ENCODE results near the gene JOSD1. TPM values are rescaled to one million over a fixed set of nuclear protein-coding genes. Genes with fewer than 3 reads are reported as not detected.

Gene JOSD1
- total and polyA plus RNA-seq, 2 of the 4 experiments (the other 2 are of a cell fraction): 30.2 to 35.8 TPM

GRCh38 chr22:38735126-38735464 lies 34.4 kb upstream of the JOSD1 start:
- intact Hi-C loops (cut with micrococcal nuclease): no loop called here
- DNase-seq (no peak), ATAC-seq (ENCODE audit: low read depth) (no peak)
- no peak overlapping the region for H3K18ac ChIP-seq (ENCODE audit: low read depth, low read length)
- ChIA-PET CTCF (interaction anchor here (2.4 kb wide), 1 partner anchor 10 kb away, joined by 11 read pairs; no protein-coding TSS in a partner anchor), POLR2A (ENCODE audit: unreplicated experiment) (no interaction called here)
- no peak overlapping the region for H2BK20ac ChIP-seq (ENCODE audit: low read depth, low read length)
- no peak overlapping the region for H3K4ac ChIP-seq (ENCODE audit: low read depth, low read length)
- no peak overlapping the region for H2AK5ac ChIP-seq (ENCODE audit: low read depth, low read length)
- H3K36me3 ChIP-seq (ENCODE audit: control insufficient read depth, insufficient read depth, low read length): peaks cover 78% of the 10 kb centered on the region
- no peak overlapping the region for H3K14ac ChIP-seq (replicated peaks; ENCODE audit: low read depth, low read length)
- H3K9me3 ChIP-seq (ENCODE audit: control insufficient read depth, insufficient read depth, low read length): no peaks in the 10 kb centered on the region
- no peaks in the 10 kb centered on the region for H3K9me1 ChIP-seq (ENCODE audit: insufficient read depth, low read length)
- H3K23ac ChIP-seq (ENCODE audit: low read depth, low read length): no peak overlapping the region
- no peak overlapping the region for H2AFZ ChIP-seq (replicated peaks; ENCODE audit: low read length, poor library complexity)
- H4K8ac ChIP-seq (ENCODE audit: low read depth in 2 of 2, low read length in 2 of 2): no peak overlapping the region
- no peak overlapping the region for H4K5ac ChIP-seq (ENCODE audit: low read depth, low read length)
- no TSS peak for BruUV-seq (replicated peaks)
- H3K4me2 ChIP-seq (ENCODE audit: low read depth, low read length): no peak overlapping the region
- H3K9ac ChIP-seq (ENCODE audit: low read depth, low read length): no peak overlapping the region
- no peaks in the 10 kb centered on the region for H3K27me3 ChIP-seq (ENCODE audit: control insufficient read depth, insufficient read depth, low read length)
- peaks cover 18% of the 10 kb centered on the region for H4K20me1 ChIP-seq (ENCODE audit: insufficient read depth, low read length)
- H4K91ac ChIP-seq (ENCODE audit: insufficient read depth, low read depth, low read length): no peak overlapping the region
- no peak overlapping the region for H2BK120ac ChIP-seq (ENCODE audit: low read depth, low read length)
- in situ Hi-C loops (cut with MboI; ENCODE audit: low sequenced_read_pairs): no loop called here
- peaks cover 0 to 24% of the 10 kb centered on the region in 2 experiments; a peak in 2 of 4 replicates for H3K79me1 ChIP-seq (ENCODE audit: low read depth in 1 of 2, low read length in 2 of 2)
- H3K4me3 ChIP-seq (ENCODE audit: insufficient read depth, low read depth, low read length): no peak overlapping the region
- TF ChIP-seq POLR2A (IDR thresholded peaks at IDR 0.05; ENCODE audit: low read depth, low read length) (no peak), RFX5 (IDR thresholded peaks at IDR 0.05; ENCODE audit: low read depth, low read length) (no peak), SMC3 (IDR thresholded peaks at IDR 0.05; ENCODE audit: low read depth, low read length) (no peak), RAD21 (IDR thresholded peaks at IDR 0.05; ENCODE audit: low read length) (no peak), FOS (IDR thresholded peaks at IDR 0.05; ENCODE audit: low read depth, low read length) (no peak), RCOR1 (IDR thresholded peaks at IDR 0.05; ENCODE audit: insufficient replicate concordance, low read length) (no peak), ELK1 (IDR thresholded peaks at IDR 0.05; ENCODE audit: borderline replicate concordance, low read depth, low read length) (no peak), CTCF (conservative IDR thresholded peaks at IDR 0.05; ENCODE audit: low read depth, low read length) (no peak)
- H2BK5ac ChIP-seq (ENCODE audit: low read depth, low read length, poor library complexity, severe bottlenecking): no peak overlapping the region
- peaks cover 5% of the 10 kb centered on the region for H3K4me1 ChIP-seq (ENCODE audit: control insufficient read depth, insufficient read depth, low read length)
- dilution Hi-C loops (cut with HindIII; ENCODE audit: low sequenced_read_pairs, unreplicated experiment): no loop called here
- no peak overlapping the region for H2AK9ac ChIP-seq (replicated peaks; ENCODE audit: low read depth, low read length, poor library complexity)
- no peak overlapping the region for H3K27ac ChIP-seq (ENCODE audit: insufficient read depth, low read length)
- H2BK15ac ChIP-seq (ENCODE audit: low read depth, low read length): no peak overlapping the region
- no peak overlapping the region for H3K56ac ChIP-seq (ENCODE audit: extremely low read depth, insufficient read depth, low read length)
- no CpG with 5 or more reads among the region's 7 CpGs for WGBS, 2 experiments (ENCODE audit: extremely low coverage in 2 of 2, insufficient read length in 1 of 2)

All from IMR-90 (cell line).